Transverse colon (tissue), 4 donors: ENCODE results near the gene PPP1R14B. TPM values are rescaled to one million over a fixed set of nuclear protein-coding genes. Genes with fewer than 3 reads are reported as not detected.

Source experiments
- DNase-seq: peaks from one replicate; pipeline ENCODE4 v3.0.0-alpha.2; 2019
- H3K27ac ChIP-seq, 4 donors: fragments of 200-600 bp; sonication (generic); 2 replicates each; pipeline ENCODE4 v1.5.1; 2016 to 2018; ENCODE audit warnings: inconsistent platforms in 4 of 4
- H3K27me3 ChIP-seq: fragments of 200-600 bp; sonication (generic); 2 replicates; pipeline ENCODE4 v1.5.1; 2017; ENCODE audit warnings: inconsistent platforms
- H3K36me3 ChIP-seq, 4 donors: fragments of 200-600 bp; sonication (generic); 2 replicates each; pipeline ENCODE4 v1.5.1; 2017 to 2019; ENCODE audit warnings: inconsistent platforms in 4 of 4
- H3K4me1 ChIP-seq, 4 donors: fragments of 200-600 bp; sonication (generic); 2 replicates each; pipeline ENCODE4 v1.5.1; 2017 to 2020; ENCODE audit warnings: inconsistent platforms in 4 of 4
- H3K4me3 ChIP-seq, 4 donors: fragments of 200-600 bp; sonication (generic); 1 replicate in 1 of 4; 2 replicates in 3 of 4; pipeline versions ENCODE4 v1.5.1 to v1.6.1; 2017 to 2019; ENCODE audit warnings: inconsistent platforms in 4 of 4
- H3K9me3 ChIP-seq, 2 donors: fragments of 200-600 bp; sonication (generic); 2 replicates each; pipeline ENCODE4 v1.5.1; 2017 to 2019; ENCODE audit warnings: inconsistent platforms in 2 of 2
- CTCF ChIP-seq, 5 experiments: fragments of 200-600 bp in 3 of 5; fragments of 450-650 bp in 2 of 5; sonication (generic) in 3 of 5; IDR thresholded peaks; 1 replicate in 2 of 5; 2 replicates in 3 of 5; pipeline ENCODE4 v1.5.1; 2016 to 2017; ENCODE audit warnings: antibody characterized with exemption in 5 of 5, inconsistent platforms in 3 of 5, mild to moderate bottlenecking in 2 of 5, moderate library complexity in 1 of 5
- EP300 ChIP-seq: sonication (generic); formaldehyde crosslinking; IDR thresholded peaks from one replicate; pipeline ENCODE4 v1.6.1; 2017; ENCODE audit warnings: antibody characterized with exemption, low read depth
- POLR2A ChIP-seq: fragments of 450-650 bp; IDR thresholded peaks from one replicate; pipeline ENCODE4 v1.6.1; 2016; ENCODE audit warnings: antibody characterized with exemption, mild to moderate bottlenecking, moderate library complexity
- POLR2AphosphoS5 ChIP-seq, 3 donors: sonication (generic); formaldehyde crosslinking; IDR thresholded peaks; one replicate each; pipeline ENCODE4 v1.6.1; 2016; ENCODE audit warnings: antibody characterized with exemption in 3 of 3
- WGBS, 2 donors: methylation state at CpG; one replicate each; pipeline ENCODE4 v1.1.5; 2018; ENCODE audit warnings: low coverage in 1 of 2; 5-methylcytosine and 5-hydroxymethylcytosine counted together
- in situ Hi-C, 4 donors: fragments of 200-750 bp; cut with MboI; loops; one replicate each; pipeline versions ENCODE4 v1.15.0 to v1.15.1; 2017; ENCODE audit warnings: low sequenced_read_pairs in 3 of 4, low pct_ligation_motif_present in 1 of 4, low pct_unique_long_range_greater_than_20kb in 1 of 4
- intact Hi-C: fragments of 100-400 bp; cut with DNase I; formaldehyde crosslinking; loops from one replicate; pipeline ENCODE4 v1.15.1; 2023; ENCODE audit warnings: low total_unique reads
- total RNA-seq, 4 donors: library from RNA; depleted of rRNA; stranded (reverse); fragments of >200 nt; gene quantifications; one replicate each; pipeline ENCODE4 v1.1.0, GENCODE V29; 2016

Gene PPP1R14B
- total RNA-seq, 4 donors from 2014 or later: 62.8 to 80.4 (median 73.2) TPM

GRCh38 chr11:64283092-64283491 is 36.3 kb upstream of the PPP1R14B start:
- H3K27ac ChIP-seq: peak overlapping the region in 3 of 4 donors; percentile 96 to 99 (median 98)
- H3K9me3 ChIP-seq: no peaks in the 10 kb centered on the region
- no peak for DNase-seq
- H3K36me3 ChIP-seq: peaks cover 0 to 11% (median 4%) of the 10 kb centered on the region in 4 donors
- TF ChIP-seq EP300 (no peak), CTCF (IDR thresholded peaks at IDR 0.05) (no peak), POLR2A (no peak), POLR2AphosphoS5 (IDR thresholded peaks at IDR 0.05) (no peak)
- H3K27me3 ChIP-seq: no peaks in the 10 kb centered on the region
- in situ Hi-C loops (no loop called here), intact Hi-C loops (no loop called here)
- peaks cover 22 to 32% (median 26%) of the 10 kb centered on the region in 4 donors for H3K4me1 ChIP-seq
- peak overlapping the region in 1 of 4 donors; percentile 74 for H3K4me3 ChIP-seq
- WGBS, 2 donors: 88% methylated on average over 3 of the region's 3 CpGs; no CpG with 5 or more reads in 1 of the 2 donors

DNA sequence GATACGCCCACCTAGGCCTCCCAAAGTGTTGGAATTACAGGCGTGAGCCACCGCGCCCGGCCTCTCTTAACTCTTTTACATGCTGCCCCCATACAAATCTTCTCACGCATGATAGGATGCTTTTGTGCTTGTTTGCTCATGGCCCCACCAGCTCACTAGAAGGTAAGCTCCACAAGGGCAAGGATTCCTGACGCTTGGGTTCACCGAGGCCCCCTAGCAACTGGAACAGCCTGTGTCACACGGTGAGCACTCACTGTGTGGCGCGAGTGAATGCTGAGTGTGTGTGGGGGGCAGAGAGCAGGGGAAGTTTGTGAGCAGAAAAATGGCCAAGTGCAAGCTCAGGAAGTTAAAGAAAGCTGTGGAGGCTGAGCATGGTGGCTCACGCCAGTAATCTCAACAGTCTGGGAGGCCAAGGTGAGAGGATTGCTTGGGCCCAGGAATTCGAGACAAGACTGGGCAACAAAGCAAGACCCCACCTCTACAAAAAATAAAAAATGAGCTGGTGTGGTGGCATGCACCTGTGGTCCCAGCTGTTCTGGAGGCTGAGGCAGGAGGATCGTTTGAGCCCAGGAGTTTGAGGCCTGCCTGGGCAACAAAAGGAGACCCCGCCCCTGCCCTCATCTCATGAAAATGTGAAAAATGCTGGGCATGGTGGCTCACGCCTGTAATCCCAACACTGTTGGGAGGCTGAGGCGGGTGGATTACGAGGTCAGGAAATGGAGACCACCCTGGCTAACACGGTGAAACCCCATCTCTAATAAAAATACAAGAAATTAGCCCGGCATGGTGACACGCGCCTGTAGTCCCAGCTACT is 35.4 kb upstream of the PPP1R14B start:
- no peaks in the 10 kb centered on the region for H3K27me3 ChIP-seq
- no peak for DNase-seq
- no peaks in the 10 kb centered on the region for H3K9me3 ChIP-seq
- 89 to 92% methylated on average over 5 to 22 of the region's 22 CpGs for WGBS, 2 donors
- H3K36me3 ChIP-seq: peaks cover 0 to 15% (median 4%) of the 10 kb centered on the region in 4 donors
- in situ Hi-C loops: no loop called here
- H3K27ac ChIP-seq: no peak overlapping the region
- H3K4me1 ChIP-seq: peaks cover 22 to 38% (median 27%) of the 10 kb centered on the region in 4 donors
- intact Hi-C loops: no loop called here
- H3K4me3 ChIP-seq: no peak overlapping the region
- TF ChIP-seq POLR2A (no peak), CTCF (IDR thresholded peaks at IDR 0.05) (no peak), POLR2AphosphoS5 (IDR thresholded peaks at IDR 0.05) (no peak), EP300 (no peak)

GRCh38 chr11:64278576-64279190 is 31.9 kb upstream of the PPP1R14B start:
- in situ Hi-C loops: no loop called here
- intact Hi-C loops: no loop called here
- Histone ChIP-seq H3K36me3 (peaks cover 0 to 15% (median 4%) of the 10 kb centered on the region in 4 donors), H3K9me3 (no peaks in the 10 kb centered on the region), H3K27me3 (no peaks in the 10 kb centered on the region), H3K4me3 (no peak overlapping the region), H3K4me1 (peaks cover 13 to 45% (median 27%) of the 10 kb centered on the region in 4 donors), H3K27ac (no peak overlapping the region)
- 20 to 83% methylated on average over 1 to 8 of the region's 8 CpGs for WGBS, 2 donors
- TF ChIP-seq CTCF (IDR thresholded peaks at IDR 0.05) (no peak), EP300 (no peak), POLR2AphosphoS5 (IDR thresholded peaks at IDR 0.05) (no peak), POLR2A (no peak)
- DNase-seq: no peak

GRCh38 chr11:64276653-64277431 is 30.1 kb upstream of the PPP1R14B start:
- Histone ChIP-seq H3K36me3 (peaks cover 0 to 15% (median 4%) of the 10 kb centered on the region in 4 donors), H3K4me1 (peaks cover 0 to 45% (median 27%) of the 10 kb centered on the region in 4 donors), H3K9me3 (no peaks in the 10 kb centered on the region), H3K4me3 (no peak overlapping the region), H3K27me3 (no peaks in the 10 kb centered on the region), H3K27ac (peak overlapping the region; percentile 30 to 95 (median 52))
- in situ Hi-C loops (no loop called here), intact Hi-C loops (no loop called here)
- DNase-seq: peak; percentile 80
- 73 to 100% methylated on average over 1 to 17 of the region's 17 CpGs for WGBS, 2 donors
- TF ChIP-seq POLR2A: peak; percentile 14
- TF ChIP-seq POLR2AphosphoS5 (IDR thresholded peaks at IDR 0.05): no peak
